NCI-H2081 (cell line): Measurements from ENCODE around the gene STUM.
"Not testable (repeated sequence)": the region's sequence is repeated elsewhere in the genome, so short reads cannot be mapped to it uniquely, and the experiment has no call there.

Experiments
- DNase-seq, 2 experiments: peaks; one replicate each; lab custom pipeline; 2025; lab: John Stamatoyannopoulos, UW

The STUM gene

DNA sequence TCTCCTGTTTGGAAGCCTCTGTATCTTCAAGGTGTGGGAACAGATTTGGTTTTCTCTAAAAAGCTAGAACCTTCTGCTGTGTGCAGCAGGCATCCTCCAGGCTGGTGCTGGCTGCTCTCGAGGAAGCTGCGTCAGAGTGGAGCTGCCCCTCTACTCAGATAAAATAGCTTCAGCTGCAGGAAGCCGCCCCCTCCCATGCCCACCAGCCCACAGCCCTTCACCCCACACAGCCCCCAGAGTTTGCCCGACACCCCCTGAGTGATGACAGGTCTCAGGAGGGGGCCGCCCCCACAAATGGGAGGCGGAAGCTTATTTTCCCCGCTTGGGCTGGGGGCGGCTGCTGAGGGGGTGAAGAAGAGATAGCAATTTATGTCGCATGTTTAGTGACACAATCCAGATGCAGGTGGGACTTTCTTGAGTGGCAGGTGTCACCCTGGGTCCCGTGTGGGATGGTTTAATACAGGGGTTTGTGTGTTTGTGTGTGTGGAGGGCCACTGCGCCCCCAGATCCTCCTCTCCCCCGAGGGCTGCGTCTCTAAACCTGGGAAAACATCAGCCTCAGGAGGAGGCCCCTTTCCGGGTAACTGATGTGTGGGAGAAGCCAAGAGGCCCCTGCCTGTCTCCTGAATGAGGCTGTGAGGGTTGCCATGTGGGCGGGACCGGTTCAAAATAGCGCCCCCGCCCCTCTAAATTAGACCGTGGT is 55.4 kb downstream of the STUM start:
- no peak for DNase-seq

DNA sequence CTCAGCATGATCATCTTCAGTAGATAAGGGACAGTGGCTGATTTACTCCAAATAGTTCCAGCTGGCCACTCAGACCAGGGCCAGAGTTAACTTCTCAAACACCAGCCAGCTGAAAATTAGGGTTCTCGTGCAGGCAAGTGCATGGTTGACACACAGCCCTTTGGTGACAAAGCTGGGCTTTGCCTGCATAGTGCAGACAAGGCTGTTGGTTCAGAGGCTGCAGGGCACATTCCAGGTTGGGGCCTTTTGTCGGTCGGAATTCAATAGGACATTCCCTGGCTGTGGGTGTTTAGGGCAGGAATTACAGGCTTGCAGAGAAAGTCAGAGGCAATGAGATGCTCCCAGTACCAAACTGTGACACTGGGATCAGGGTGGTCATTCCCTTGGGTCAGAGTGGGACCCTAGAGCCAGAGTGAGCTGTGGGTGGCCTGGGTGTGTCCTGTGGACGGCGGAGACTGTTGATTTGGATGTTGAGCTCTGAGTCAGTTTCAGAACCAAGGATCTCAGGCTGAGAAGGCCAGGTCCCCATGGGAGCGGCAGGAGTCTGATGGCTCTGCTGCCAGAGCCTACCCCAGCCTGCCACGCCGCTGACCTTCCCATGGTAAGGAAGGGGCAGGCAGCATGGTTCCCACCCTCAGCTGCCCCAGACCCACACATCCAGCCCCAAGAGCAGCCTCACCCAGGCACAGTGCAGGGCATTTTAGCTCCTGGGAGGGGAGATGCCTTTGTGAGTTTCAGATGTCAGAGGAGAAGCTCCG is 56.2 kb downstream of the STUM start:
- no peak for DNase-seq

DNA sequence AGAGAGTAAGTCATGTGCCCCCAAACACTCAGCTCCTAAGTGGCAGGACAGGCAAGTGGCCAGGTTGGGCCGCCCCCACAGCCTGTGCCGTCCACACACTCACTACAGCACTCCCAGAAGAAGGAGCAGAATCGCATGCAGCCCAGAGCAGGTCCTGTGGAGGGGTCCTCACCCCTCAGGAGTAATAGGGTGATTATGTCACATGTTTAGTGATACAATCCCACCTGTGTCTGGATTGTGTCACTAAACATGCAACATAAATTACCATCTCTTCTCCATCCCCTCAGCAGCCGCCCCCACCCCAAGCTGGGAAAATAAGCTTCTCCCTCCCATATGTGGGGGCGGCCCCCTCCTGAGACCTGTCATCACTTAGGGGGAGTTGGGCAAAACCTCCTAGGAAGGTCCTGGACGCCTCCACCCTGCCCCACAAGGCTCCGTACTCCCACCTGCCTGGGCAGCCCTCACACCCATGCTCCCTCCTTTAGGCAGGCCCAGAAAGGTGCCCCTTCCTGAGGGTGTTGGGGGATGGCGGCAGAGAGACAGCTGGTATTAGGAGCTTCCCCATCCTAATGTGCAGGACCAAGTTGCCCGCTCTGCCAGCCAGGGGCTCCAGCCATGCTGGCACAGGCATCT is 56.9 kb downstream of the STUM start:
- no peak for DNase-seq

DNA sequence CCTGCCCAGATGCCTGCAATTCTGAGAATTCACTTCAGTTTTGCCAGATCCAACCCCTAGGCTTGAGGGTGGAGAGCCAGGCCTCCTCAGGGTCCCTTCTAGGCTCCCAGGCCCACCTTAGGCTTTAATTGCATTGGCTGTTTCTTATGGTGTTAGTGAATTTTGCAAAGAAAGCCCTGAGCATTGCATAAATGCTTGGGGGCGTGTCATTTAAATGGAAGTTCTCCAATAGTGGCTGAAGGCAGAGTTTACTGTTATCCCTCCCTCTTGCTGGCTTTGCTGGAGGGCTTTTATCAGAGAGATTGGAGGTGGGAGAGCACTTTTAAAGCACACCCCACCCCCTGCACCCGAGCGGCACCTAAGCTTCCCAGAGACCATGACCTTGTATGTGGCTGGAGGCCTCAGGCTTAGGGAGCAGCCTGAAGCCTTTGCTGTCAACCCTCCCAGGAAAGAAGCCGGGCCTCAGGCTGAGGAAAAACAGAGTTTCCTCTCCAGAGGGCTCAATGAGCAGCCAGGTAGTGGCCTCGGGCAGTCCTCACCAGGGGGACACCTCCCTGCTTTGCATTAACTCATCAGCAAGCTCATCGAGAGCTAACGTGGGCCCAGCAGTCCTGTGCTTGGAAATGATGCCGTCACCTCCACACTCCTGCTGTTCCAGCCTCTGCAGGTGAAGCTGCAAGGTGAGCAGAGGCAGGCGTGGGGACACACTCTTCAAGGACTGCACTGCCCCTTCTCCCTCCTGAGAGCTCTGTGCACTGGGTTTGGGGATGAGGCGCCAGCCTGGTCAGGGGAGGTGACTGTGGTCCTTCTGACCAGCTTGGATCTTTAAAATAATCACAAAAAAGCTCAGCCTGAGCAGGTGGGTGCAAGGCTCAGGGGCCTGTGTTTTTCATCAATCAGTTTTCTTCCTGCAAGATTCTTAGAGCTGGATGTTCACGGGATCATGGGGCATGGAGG is 58.0 kb downstream of the STUM start:
- no peak for DNase-seq

DNA sequence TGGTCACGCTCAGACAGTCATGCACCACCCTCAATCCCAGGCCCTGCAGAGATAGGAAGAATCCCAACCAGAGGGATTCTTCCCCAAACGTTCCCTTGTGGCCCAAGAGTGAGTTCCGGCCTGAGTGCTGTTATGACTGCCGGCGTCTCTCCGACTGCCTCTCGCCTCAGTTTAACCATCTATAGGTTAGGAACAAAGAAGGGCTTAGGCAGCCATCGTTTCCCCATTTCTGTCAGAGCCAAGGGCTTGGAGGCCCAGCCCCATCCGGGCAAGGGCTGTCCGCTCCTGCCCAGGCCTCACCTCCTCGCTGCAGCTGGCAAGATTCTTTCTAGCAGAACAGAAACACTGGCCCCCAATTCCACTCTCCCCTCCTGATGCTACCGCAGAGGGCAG is 58.7 kb downstream of the STUM start:
- no peak for DNase-seq

DNA sequence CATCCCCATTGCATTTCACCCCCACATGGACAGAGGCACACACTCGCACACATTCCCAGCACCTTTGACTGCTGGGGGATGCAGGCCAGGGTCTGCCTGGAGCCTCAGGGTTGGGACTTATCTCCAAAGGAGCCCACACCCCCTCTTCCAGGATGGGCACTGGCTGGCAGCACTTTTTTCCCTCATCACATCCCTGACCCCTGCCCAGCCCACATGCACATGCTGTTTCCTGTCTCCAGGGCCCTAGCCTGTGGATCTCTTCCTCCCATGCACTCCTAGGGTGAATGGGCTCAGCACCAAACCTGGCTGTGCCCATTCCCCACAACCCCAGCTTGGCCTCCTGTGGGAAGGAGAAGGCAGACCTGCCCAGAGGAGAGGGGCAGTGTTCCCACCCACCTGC is 59.3 kb downstream of the STUM start:
- no peak for DNase-seq

DNA sequence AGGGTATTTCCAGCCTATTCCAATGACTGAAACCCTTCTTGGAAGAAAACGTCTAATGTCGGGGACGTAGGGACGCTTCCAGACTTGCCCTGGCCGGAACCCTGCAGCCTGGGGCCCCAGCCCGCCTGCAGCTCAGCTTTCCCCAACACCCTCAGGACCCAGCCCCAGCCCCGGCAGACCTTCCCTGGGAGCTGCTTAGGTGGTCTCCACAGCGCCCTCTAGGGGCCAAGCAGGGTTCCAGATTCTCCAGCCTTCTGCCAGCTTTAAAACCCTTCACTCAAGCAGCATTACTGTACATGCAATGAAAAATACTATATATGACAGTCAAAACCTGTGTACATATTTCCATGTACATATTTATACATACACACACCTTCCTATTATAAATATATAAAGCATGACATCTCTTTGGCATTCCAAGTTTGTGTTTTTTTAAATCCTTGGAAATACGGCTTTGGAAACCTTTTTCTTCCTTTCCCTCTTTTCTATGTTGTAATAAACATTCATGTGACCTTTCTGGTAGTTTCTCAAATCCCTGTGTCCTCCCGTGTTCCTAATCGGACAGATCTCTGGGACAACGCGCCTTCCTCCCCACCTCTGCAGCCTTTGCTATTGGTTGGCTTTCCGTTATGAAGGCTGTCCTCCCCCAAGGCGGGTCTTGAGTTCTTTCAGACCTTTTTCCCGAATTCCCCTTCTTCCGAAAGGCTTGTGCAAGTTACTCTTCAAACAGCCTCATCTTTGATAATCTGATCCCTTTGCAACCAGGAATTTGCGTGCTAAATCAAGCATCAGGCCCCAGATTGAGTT is 60.3 kb downstream of the STUM start:
- peak; percentile 59 to 71 for DNase-seq

DNA sequence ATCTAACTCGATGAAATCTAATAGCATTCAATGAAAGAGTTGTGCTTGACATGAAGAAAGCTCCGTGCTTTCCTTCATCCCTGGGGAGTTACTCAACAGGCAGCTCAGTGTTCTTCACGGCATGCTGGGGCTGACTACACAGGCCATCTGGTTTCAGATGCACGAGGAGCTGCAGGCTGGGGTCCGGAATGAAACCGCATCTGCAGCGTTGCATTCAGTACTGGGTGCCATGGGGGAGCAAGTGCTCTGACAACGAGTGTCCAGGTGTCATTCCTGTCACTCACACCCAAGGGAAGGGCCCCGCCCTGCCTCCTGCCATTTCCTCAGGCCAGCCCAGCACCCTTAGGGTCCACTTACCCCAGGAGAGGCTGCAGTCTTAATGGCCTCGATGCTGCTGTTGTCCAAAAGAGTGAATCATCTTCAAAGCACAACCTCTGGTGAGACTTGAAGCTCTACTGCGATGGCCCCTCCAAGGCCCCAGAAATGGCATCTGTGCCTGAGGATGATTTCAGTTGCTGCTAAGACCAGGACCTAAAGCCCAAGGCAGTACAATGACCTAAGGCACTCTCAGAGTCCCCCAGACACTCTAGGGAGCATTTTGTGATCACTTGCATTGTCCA is 61.4 kb downstream of the STUM start:
- no peak for DNase-seq

DNA sequence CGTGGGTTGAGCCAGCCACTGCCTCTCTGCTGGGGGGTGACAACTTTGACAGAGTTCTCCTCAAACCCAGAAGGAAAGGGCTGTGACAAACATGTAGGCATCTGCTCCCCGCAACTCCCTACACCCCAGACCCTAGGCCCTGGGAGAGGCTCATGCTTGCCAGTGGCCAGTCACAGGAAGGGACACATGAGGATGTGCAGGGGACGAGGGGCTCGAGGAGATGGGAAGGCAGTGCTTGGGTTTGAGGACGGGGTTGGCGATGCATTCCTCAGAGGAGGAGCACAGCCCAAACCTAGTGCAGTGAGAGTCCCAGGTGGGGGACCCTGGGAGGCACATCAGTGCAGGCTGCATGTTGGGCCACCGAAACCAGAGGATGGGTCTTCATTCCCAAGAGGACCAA is 62.1 kb downstream of the STUM start:
- DNase-seq: no peak

DNA sequence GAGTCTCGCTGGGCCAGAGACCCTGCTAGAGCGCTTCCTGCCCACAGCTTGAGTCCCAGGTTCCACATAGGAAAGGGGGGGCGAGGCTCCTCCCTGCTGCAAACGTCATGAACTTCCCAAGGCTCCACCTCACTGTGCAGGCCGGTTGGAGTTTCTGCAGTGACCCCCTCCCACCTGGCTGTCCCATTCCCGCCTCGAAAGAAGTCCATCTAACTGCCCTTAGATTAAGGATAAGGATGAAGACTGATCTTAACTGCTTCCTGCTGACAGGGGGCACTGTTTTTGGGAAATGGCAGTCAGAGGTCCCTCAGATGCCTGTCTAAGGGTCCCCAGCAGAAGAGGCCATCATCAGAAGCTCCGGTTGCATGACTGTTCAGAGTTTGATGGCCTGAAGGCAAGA is 62.7 kb downstream of the STUM start:
- no peak for DNase-seq

DNA sequence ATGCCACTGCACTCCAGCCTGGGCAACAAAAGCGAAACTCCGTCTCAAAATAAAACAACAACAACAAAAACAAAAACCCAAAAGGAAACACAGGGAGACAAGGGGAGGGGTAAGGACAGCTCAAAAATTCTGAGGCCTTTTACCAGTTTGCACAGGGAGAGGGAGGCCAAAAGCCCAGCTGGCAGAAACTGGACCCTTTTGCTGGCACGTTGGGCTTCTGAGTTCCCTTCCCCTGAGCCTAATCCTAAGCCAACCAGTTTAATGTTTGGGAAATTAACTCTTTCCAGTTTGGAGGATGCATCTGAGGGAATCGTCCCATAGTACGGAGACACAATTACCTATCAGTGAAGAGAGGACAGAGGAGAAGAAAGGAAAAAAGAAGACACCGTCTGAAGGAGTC is 63.4 kb downstream of the STUM start:
- not testable (repeated sequence) for DNase-seq

DNA sequence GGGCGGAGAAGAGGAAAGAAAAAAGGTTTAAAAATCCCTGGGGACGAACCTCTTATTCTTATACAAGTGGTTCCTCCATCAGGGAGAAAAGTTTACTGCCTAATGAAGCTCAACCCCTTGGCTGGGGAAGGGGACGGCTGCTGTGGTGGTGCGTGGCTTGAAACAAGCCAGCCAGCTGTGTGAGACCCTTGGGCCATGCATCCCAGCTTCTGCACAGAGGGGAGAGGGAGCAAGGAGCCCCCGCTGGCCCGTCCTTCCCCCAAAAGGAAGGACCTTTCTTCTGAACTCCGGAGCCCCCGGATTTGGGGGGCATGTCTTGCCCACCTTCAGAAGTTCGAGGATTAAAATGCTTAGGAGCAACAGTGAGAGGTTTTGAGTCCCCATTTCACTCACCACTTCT is 67.3 kb downstream of the STUM start:
- DNase-seq: no peak

DNA sequence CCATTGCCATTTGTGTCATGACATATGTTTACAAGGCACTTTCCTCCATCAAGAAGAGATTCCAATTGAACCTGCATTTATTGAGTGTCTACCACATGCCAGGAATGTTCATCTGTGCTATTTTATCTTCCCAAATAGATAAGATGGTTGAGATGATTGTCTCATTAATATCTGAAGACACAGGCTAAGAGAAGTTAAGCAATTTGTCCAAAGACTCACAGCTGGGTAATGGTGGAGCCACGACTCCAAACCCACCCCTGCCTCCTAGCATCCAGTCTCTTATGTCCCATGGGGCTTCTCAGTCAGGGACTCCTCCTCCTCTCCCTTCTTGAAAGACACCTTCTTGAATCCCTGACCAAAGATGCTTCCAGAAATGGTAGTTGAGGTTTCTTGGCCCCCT is 68.1 kb downstream of the STUM start:
- DNase-seq: no peak

DNA sequence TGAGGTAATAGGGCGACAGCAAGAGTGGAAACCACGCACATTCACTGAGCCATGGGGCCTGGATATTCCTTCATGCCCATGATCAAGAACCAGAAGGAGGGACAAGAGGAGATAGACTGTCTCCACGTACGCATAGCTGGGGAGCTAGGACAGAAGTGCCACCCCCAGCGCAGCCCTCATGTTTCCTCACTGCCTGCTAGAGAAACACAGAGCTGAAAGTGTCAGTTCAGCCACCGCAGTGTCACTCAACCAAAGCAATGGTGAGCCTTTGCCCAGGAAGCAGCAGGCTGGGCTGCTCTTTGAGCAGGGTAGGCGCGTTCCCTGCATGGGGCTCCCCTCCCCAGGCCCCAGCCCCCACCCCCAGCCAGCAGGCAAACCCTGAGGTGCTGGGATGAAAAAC is 68.5 kb downstream of the STUM start:
- no peak for DNase-seq

DNA sequence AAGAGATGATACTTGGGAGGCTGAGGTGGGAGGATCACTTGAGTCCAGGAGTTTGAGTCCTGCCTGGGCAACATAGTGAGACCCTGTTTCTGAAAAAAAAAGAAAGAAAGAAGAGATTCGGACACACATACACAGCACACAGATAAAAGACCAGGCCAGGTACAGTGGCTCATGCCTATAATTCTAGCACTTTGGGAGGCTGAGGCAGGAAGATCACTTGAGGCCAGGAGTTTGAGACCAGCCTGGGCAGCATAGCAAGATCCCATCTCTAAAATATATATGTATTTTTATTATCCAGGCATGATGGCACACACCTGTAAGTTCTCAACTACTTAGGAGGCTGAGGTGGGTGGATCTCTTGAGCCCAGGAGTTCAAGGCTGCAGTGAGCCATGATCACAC is 69.2 kb downstream of the STUM start:
- not testable (repeated sequence) for DNase-seq

DNA sequence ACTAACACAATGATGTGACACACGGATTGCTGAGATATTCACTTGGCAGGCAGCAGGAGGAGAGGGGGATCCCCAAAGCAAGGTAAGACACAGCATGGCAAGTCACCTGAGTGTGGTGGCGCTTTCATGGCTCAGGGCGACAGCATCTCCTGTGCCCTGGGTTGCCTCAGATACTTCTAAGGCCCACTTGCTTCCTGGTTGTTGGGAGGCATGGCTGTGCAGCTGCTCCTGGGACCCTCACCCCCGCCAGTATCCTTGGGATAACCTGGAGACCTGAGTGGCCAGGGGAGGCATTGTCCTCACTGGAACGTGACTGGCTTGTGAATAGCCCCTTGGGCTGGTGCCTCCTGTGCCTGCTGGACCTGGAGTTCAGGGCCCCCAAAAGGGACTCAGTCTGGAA is 69.8 kb downstream of the STUM start:
- no peak for DNase-seq

DNA sequence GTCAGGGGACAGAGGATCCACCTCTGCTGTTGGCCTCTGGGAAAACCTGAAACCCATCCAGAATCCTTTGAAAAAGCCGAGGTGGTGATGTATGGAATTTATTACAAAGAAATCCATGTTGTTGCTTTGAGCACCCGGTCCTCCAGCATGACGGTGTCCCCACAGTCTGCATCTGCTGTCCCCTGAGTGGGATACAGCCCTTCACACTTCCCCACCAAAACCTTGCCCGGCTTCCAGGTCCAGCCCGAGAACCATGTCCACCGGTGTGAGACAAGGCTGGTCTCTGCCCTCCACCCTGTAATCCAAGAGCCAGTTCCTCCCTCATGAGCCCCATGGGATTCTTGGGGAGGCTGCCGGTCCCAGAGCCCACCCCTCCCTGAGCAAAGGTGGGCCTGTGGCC is 70.5 kb downstream of the STUM start:
- DNase-seq: no peak

DNA sequence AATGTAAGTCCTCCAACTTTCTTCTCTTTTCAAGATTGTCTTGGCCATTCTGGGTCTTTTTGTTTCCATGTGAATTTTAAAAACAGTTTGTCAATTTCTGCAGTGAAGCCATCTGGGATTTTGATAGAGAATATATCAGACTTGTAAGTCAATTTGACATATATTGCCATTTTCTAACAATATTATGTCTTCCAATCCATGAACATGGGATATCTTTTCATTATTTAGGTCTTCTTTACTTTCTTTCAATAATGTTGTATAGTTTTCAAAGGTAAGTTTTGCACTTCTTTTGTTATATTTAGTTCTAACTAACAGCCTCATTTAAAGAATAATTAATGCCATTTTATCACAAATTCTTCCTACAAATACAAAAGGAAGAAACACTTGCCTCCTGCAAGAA is 73.4 kb downstream of the STUM start:
- no peak for DNase-seq

DNA sequence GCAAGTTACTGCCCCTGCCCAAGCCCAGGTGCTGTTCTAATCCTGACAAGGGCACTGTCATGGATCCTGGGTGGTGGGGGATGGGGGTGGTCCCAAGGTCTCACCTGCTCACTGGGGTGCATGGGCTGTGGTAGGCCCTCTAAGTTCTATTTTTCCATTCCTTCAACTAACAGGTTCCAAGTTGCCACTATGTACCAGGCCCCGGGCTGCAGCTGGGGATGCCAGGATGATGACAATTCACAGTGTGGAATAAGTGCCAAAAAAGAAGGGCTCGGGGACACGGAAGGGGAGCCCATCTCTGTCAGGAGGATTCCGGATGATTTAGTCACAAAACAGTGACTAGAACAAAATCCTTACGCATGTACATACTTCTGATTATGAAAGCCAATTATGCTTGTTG is 76.0 kb downstream of the STUM start:
- DNase-seq: no peak

DNA sequence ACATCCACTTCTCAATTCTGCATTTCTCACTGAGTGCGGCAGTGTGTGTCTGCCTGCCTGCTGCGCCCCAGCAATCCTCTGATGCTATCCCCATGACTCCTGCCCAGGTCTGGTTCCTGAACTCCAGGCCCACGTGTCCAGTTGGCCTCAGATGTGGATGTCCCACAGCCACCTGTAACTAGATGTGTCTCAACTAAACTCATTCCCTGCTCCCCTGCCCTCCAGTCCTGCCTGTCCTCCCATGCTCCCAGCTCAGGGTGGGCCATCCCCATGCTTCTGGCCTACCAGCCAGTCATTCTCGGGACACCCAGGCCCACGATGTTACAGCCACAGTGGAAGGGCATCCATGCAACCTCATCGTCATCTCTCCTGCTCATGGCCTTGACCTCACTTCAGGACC is 76.8 kb downstream of the STUM start:
- no peak for DNase-seq
